ENCODE data around the gene SMTN. TPM values are rescaled to one million over a fixed set of nuclear protein-coding genes. Genes with fewer than 3 reads are reported as not detected.

SMTN gene
- polyA plus RNA-seq, 1 of the 3 experiments (the other 2 are of a cell fraction) = 30.4 TPM

DNA sequence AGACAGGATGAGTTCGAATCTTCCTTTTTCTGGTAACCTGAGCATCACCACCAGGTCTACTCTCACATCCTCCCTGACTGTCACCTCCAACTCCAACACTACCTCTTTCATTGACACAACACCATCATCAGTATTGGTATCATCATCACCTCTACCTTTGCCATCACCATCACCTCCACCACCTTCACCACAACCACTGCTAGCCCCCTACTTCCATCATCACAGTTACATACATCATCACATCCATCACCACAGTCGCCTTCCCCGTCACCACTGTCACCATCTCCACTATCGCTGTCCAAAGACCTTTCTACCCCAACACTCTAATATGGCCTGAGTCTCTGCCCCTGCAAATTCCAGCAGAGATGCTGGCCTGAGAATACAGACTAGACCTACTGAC is 40.3 kb downstream of the SMTN start (continued):
- TF ChIP-seq MEF2A (IDR thresholded peaks at IDR 0.05; ENCODE audit: borderline replicate concordance, low read depth) (no peak), RXRA (IDR thresholded peaks at IDR 0.05; ENCODE audit: borderline replicate concordance, low read depth) (no peak)

DNA sequence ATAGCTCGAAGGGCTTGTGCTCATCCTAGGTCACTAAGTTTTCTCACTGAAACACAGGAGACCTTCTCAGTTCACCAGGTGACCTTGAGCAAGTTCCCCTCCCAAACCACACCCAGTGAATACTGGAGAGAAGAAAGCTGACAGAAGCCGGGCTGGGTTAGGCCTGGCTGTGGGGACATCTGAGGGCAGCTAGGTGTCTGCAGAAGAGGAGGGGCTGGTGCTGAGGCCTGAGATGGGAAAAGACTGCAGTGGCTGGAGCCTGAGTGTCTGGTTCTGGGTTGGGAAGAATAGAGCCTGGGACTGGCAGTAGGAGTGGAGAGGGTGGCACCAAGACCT is 41.0 kb downstream of the SMTN start:
- H3K79me2 ChIP-seq (ENCODE audit: insufficient read depth) = no peaks in the 10 kb centered on the region
- no peaks in the 10 kb centered on the region for H3K27me3 ChIP-seq (ENCODE audit: insufficient read depth)
- peak overlapping the region; percentile 88 for H3K4me2 ChIP-seq
- H2AFZ ChIP-seq (ENCODE audit: low read depth) = no peak overlapping the region
- H3K27ac ChIP-seq (ENCODE audit: low read depth in 2 of 2, low read length in 1 of 2) = no peak overlapping the region; a peak in 1 of 4 replicates
- ChIA-PET POLR2A (interaction anchor here (1.0 to 1.8 kb wide), 3 partner anchors 15 to 37 kb away, joined by 3 to 6 read pairs (median 3); partner anchors contain the start of gene SELENOM), CTCF (interaction anchor here (0.6 to 8.2 kb wide), 6 partner anchors 13 to 39 kb away, joined by 3 to 52 read pairs (median 4); partner anchors contain the start of gene SELENOM)
- no peaks in the 10 kb centered on the region for H3K9me3 ChIP-seq
- no peak for DNase-seq
- WGBS (ENCODE audit: low lambda C conversion rate) = 89% methylated on average over 2 of the region's 2 CpGs
- H3K36me3 ChIP-seq (replicated peaks in 1 of 2; ENCODE audit: control insufficient read depth in 1 of 2, insufficient read depth in 2 of 2, low read length in 1 of 2) = no peaks in the 10 kb centered on the region
- no peaks in the 10 kb centered on the region for H4K20me1 ChIP-seq (ENCODE audit: insufficient read depth)
- TF ChIP-seq MAX (IDR thresholded peaks at IDR 0.05; ENCODE audit: low read depth) (no peak), MXI1 (IDR thresholded peaks at IDR 0.05; ENCODE audit: low read depth, low read length) (no peak)
- H3K4me3 ChIP-seq (ENCODE audit: low read depth in 2 of 2, low read length in 1 of 2) = no peak overlapping the region
- no peaks in the 10 kb centered on the region for H3F3A ChIP-seq (replicated peaks; ENCODE audit: insufficient read depth)
- H3K9ac ChIP-seq = no peak overlapping the region
- peaks cover 0 to 45% of the 10 kb centered on the region in 2 experiments; a peak in 1 of 4 replicates for H3K4me1 ChIP-seq (ENCODE audit: control insufficient read depth in 1 of 2, insufficient read depth in 2 of 2, low read depth in 1 of 2, low read length in 1 of 2)
- H3K9me2 ChIP-seq = no peaks in the 10 kb centered on the region

- ChIA-PET CTCF (interaction anchor here (0.6 to 8.2 kb wide), 5 partner anchors 14 to 40 kb away, joined by 3 to 52 read pairs (median 3); partner anchors contain the start of gene SELENOM), POLR2A (interaction anchor here (1.0 to 1.8 kb wide), 3 partner anchors 15 to 38 kb away, joined by 3 to 6 read pairs (median 3); partner anchors contain the start of gene SELENOM)
- H3K27ac ChIP-seq (ENCODE audit: low read depth in 2 of 2, low read length in 1 of 2) = peak within 1 kb of the TSS in 1 of 2 experiments; percentile 72; a peak in 1 of 4 replicates
- H4K20me1 ChIP-seq (ENCODE audit: insufficient read depth) = no peaks in the 10 kb centered on the region
- H3K4me1 ChIP-seq (ENCODE audit: control insufficient read depth in 1 of 2, insufficient read depth in 2 of 2, low read depth in 1 of 2, low read length in 1 of 2) = peaks cover 0 to 45% of the 10 kb centered on the region in 2 experiments; a peak in 1 of 4 replicates
- peak within 1 kb of the TSS; percentile 58 for H3K9ac ChIP-seq
- 18% methylated on average over 8 of the region's 10 CpGs for WGBS (ENCODE audit: low lambda C conversion rate)
- H3K36me3 ChIP-seq (replicated peaks in 1 of 2; ENCODE audit: control insufficient read depth in 1 of 2, insufficient read depth in 2 of 2, low read length in 1 of 2) = no peaks in the 10 kb centered on the region
- H3K27me3 ChIP-seq (ENCODE audit: insufficient read depth) = no peaks in the 10 kb centered on the region
- H3K9me2 ChIP-seq = no peaks in the 10 kb centered on the region
- no peaks in the 10 kb centered on the region for H3F3A ChIP-seq (replicated peaks; ENCODE audit: insufficient read depth)
- H3K4me2 ChIP-seq = peak within 1 kb of the TSS; percentile 88
- peak within 1 kb of the TSS; percentile 75; the same call in 1 of the 2 replicates for H2AFZ ChIP-seq (ENCODE audit: low read depth)
- peak within 1 kb of the TSS; percentile 72 to 79 for H3K4me3 ChIP-seq (ENCODE audit: low read depth in 2 of 2, low read length in 1 of 2)
- no peaks in the 10 kb centered on the region for H3K79me2 ChIP-seq (ENCODE audit: insufficient read depth)
- DNase-seq = peak; percentile 90
- H3K9me3 ChIP-seq = no peaks in the 10 kb centered on the region
- TF ChIP-seq POLR2AphosphoS5 (IDR thresholded peaks at IDR 0.05; ENCODE audit: low read depth, low read length) (peak; percentile 67), TCF12 (IDR thresholded peaks at IDR 0.05) (no peak), RFX5 (IDR thresholded peaks at IDR 0.05; ENCODE audit: low read length) (peak; percentile 96), EZH2phosphoT487 (IDR thresholded peaks at IDR 0.05; ENCODE audit: borderline replicate concordance, low read depth) (no peak), TAF1 (IDR thresholded peaks at IDR 0.05; ENCODE audit: borderline replicate concordance, low read depth, low read length) (no peak), MXI1 (IDR thresholded peaks at IDR 0.05; ENCODE audit: low read depth, low read length) (no peak), CHD2 (IDR thresholded peaks at IDR 0.05; ENCODE audit: low read length, partially characterized antibody) (peak; percentile 29), SIN3A (IDR thresholded peaks at IDR 0.05; ENCODE audit: borderline replicate concordance, low read depth, low read length) (no peak), MEF2A (IDR thresholded peaks at IDR 0.05; ENCODE audit: borderline replicate concordance, low read depth) (no peak), IRF3 (IDR thresholded peaks at IDR 0.05; ENCODE audit: low read depth, low read length) (0 out of 2 replicates have a peak, but pooled peaks have one; percentile 2), REST (IDR thresholded peaks at IDR 0.05; ENCODE audit: low read depth, low read length) (no peak), YY1 (IDR thresholded peaks at IDR 0.05; ENCODE audit: low read depth) (no peak), RCOR1 (IDR thresholded peaks at IDR 0.05; ENCODE audit: low read length) (0 out of 2 replicates have a peak, but pooled peaks have one; percentile 16), FOXM1 (IDR thresholded peaks at IDR 0.05; ENCODE audit: low read depth) (no peak)
- TF ChIP-seq, protein P1, sequence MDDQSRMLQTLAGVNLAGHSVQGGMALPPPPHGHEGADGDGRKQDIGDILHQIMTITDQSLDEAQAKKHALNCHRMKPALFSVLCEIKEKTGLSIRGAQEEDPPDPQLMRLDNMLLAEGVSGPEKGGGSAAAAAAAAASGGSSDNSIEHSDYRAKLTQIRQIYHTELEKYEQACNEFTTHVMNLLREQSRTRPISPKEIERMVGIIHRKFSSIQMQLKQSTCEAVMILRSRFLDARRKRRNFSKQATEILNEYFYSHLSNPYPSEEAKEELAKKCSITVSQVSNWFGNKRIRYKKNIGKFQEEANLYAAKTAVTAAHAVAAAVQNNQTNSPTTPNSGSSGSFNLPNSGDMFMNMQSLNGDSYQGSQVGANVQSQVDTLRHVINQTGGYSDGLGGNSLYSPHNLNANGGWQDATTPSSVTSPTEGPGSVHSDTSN (IDR thresholded peaks at IDR 0.05) = no peak
These were observed 41.6 kb downstream of the SMTN start, which contains the start of gene INPP5J for GRCh38 chr22:31122532-31123291. INPP5J (plus strand) TSS chr22:31122966; CDS start chr22:31123015, 49 bp downstream.

Measured in SK-N-SH (cell line).